ENCODE results near the gene ZFHX3.

DNA sequence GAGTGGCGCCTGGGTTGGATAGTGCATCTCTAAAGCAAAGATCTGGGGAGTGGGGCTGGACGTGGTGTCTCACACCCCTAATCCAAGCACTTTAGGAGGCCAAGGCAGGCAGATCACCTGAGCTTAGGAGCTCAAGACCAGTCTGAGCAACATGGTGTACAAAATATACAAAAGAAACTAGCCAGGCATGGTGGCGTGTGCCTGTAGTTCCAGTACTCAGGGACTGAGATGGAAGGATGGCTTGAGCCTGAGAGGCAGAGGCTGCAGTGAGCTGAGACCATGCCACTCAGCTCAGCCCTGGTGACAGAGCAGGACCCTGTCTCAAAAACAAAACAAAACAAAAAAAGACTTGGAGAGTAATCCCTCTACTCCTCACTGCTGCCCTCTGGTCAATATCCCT is 96.0 kb downstream of the ZFHX3 start:
- TF ChIP-seq, protein P1, sequence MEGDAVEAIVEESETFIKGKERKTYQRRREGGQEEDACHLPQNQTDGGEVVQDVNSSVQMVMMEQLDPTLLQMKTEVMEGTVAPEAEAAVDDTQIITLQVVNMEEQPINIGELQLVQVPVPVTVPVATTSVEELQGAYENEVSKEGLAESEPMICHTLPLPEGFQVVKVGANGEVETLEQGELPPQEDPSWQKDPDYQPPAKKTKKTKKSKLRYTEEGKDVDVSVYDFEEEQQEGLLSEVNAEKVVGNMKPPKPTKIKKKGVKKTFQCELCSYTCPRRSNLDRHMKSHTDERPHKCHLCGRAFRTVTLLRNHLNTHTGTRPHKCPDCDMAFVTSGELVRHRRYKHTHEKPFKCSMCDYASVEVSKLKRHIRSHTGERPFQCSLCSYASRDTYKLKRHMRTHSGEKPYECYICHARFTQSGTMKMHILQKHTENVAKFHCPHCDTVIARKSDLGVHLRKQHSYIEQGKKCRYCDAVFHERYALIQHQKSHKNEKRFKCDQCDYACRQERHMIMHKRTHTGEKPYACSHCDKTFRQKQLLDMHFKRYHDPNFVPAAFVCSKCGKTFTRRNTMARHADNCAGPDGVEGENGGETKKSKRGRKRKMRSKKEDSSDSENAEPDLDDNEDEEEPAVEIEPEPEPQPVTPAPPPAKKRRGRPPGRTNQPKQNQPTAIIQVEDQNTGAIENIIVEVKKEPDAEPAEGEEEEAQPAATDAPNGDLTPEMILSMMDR (conservative IDR thresholded peaks at IDR 0.05), result no peak
- TF ChIP-seq ZFX (IDR thresholded peaks at IDR 0.05), result no peak

All from C4-2B (cell line).